Adipose tissue (tissue), 3 donors: ENCODE results near the gene DPP10. TPM values are rescaled to one million over a fixed set of nuclear protein-coding genes. Genes with fewer than 3 reads are reported as not detected.

Experiments
- H3K27ac ChIP-seq: one replicate; pipeline ENCODE4 v1.5.1; 2013; ENCODE audit warnings: low read depth, low read length
- WGBS, 3 donors: extraction: QIAGEN DNeasy Blood & Tissue Kit; methylation state at CpG; one replicate each; pipeline ENCODE4 v1.1.7; 2013; 5-methylcytosine and 5-hydroxymethylcytosine counted together
- polyA plus RNA-seq, 3 donors: library from polyadenylated mRNA; stranded (reverse); fragments of 200-250 nt; gene quantifications; one replicate each; pipeline ENCODE4 v1.2.3, GENCODE V29; 2013
- donor health status: healthy with polysubstance abuse.
- donor health status: Bipolar disorder and iron deficiency.
- donor health status: healthy.

The DPP10 gene
- polyA plus RNA-seq, 3 donors: 0.18 to 2.0 TPM; not detected in 1

DNA sequence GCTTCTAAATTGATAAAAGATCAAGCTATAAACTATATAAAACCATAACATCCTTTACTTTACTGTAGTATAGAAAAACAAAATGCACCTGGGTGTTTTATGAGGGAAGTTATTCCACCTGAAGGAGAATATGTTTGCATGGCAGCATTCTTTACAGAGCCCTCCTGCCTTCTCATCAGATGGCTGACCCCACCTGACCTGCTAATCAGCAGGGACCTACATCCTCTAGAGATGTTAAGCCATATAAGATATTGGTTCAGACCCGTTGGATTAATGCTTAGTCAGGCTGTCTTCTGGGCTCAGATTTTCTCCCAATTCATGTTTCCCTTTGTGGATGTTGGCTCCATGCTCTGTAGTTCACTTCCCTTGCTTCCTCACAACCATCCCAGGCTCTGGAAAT lies 414.8 kb downstream of the DPP10 start:
- WGBS, 3 donors: 29 to 61% (median 54%) methylated on average over 1 of the region's 1 CpG
- H3K27ac ChIP-seq: no peak overlapping the region

DNA sequence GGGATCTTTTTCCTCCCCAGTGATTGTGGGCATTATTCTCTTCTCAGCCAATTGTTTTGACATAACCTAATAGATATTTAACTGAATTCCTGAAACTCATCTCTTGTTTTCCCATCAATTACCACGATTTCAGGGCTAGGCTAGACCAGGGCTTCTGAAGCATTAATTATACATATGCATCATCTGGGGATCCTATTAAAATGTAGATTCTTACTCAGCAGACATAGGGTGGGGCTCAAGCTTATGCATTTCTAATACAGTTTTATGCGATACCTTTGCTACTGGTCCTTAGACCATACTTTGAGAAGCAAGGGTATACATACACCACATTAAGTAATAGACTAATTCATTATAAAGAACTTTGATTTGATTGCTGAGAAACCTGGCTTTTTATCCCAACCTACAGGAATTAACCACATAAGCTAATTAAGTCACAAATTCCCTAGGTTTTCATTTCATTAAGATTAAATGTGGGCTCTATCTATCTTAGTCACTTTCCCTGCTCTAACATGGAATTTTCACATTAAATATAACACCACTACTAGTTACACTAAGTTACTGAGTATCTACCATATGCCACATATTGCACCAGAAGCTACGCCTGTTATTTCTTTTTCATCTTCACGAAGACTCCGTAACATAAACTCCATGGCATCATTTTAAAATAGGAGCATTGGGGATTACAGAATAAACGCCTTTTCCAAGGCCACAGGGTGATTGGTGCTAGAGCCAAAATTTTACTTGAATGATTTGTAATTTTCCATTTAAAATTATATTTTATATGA lies 417.5 kb downstream of the DPP10 start:
- H3K27ac ChIP-seq: no peak overlapping the region
- WGBS, 3 donors: 69 to 87% (median 83%) methylated on average over 6 of the region's 6 CpGs

DNA sequence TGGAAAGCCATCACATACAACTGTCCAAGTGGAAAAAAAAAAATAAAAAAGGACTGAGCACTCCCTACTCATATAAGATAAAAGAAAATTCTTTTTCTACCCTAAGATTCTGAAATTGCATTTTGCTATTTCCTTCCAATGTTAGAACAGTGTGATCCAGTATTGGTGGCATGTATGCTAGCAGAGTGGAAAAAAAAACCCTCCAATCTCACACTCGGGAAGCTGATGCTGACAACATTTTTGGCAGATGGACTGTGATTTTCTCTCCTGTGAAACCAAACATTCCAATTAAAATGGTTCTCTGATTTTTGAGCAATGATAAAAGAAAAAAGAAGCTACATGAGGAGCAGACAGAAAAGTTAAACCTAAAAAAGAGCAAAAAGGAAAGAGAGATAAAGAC lies 419.8 kb downstream of the DPP10 start:
- H3K27ac ChIP-seq: no peak overlapping the region
- 42 to 60% (median 49%) methylated on average over 1 of the region's 1 CpG for WGBS, 3 donors

DNA sequence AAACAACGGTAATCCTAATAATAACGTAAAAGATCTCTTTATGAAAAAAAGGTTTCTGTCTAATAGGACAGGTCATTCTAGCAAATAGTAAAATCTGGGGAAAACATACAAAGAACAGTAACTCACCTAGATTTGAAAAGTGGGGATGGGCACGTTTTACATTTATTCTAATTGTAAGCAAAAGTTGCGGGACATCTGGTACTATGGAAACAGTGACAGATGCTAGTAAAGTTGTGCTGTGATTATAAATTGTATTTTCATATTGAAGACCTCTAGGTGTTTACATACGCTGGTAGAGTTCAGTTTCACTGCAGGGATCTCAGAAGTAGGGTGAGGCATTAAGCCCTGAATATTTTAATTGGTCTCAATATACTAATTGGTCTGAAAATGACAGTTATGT lies 422.5 kb downstream of the DPP10 start:
- H3K27ac ChIP-seq: no peak overlapping the region
- 80 to 88% (median 84%) methylated on average over 5 of the region's 5 CpGs for WGBS, 3 donors

DNA sequence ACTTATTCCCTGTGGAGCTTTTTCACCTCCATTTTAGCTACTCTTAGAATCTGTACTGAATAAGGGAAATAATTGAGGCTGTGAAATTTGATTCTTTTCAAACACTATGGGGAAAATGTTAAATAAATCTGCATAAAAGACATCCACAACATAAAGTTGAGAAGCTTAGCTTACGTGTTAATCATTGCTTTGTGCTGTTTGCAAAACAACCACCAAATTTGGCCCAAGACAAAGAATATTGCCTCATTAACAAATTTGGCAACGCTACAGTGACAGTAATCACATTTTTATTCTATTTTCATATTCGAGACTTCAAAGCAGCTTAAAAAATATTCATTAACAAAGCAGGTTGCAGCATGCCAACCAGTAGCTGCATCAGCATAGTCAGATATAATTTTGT lies 437.6 kb downstream of the DPP10 start:
- 42 to 69% (median 66%) methylated on average over 3 of the region's 3 CpGs for WGBS, 3 donors
- no peak overlapping the region for H3K27ac ChIP-seq

DNA sequence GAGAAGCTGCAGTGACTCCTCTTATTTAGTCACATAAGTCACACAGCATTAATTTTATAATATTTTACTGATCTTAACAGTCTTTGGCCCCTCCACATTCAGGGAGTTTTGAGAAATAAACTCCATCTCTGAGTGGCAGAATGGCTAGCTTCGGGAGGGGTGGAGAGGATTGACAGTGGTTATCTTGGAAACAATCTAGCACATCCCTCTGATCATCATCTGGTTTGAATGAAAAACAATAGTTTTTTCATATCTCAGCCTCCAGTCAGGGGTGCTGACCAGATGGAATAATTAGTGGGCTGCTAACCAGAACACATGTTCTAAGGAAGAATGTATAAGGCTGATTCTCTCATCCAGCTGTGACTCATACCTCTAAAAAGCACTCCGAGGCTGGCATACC lies 477.5 kb downstream of the DPP10 start:
- H3K27ac ChIP-seq: no peak overlapping the region
- 59 to 60% (median 60%) methylated on average over 2 of the region's 2 CpGs for WGBS, 3 donors

DNA sequence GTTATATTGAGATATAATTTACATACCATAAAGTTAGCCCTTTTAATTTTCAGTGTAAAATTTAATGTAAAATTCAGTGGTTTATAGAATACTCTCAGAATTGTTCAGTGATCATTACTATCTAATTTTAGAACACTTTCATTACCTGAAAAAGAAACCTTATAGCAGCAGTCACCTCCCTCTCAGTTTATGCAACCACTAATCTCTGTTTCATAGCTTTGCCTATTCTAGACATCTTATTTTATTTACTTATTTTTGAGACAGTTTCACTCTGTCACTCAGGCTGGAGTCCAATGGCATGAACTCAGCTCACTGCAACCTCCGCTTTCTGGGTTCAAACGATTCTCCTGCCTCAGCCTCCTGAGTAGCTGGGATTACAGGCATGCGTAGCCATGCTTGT lies 479.6 kb downstream of the DPP10 start:
- no peak overlapping the region for H3K27ac ChIP-seq
- WGBS, 3 donors: 94 to 96% (median 95%) methylated on average over 3 of the region's 3 CpGs

DNA sequence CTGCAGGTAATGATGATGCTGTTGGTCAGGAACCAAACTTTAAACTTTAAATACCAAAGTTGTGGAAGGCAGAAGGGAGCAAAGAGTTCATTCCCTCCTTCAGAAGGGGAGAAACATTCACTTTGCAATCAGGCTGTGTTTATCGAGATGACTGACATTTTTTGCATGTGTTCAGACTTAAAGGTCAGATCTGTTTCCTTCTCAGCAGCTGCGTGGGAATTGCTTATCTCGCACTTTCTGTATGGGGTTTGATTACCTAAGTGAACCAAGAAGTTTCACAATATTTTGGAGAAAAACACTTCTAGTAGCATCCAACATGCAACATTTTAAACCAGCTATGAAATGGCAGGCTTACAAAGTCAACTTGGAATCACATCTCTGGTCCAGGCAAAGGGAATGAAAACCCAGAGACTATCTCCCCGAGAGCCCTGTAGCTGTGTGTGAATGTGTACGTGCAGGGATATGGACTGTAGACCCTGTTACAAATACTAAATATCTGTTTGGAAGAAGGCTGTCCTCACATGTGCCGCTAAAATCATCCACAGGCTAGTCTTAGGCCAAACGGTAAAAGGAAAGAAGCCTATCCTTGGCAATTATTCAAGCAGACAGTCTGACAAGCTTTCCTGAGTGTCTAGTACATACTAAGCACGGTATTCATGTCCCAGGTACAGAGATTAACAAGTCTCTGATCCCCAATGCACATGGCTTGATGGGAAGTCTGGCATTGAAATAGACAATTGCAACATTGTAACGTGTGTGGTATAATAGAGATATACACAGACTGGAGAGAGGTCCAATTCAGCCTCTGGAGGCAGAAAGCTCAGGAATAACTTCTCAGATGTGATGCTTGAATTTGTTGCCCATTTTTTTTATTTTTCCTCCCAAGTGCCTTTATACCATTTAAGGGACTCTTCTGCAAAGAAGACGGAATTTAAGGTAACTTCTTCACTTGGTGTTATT lies 483.1 kb downstream of the DPP10 start:
- no peak overlapping the region for H3K27ac ChIP-seq
- 65 to 67% (median 66%) methylated on average over 10 of the region's 10 CpGs for WGBS, 3 donors

DNA sequence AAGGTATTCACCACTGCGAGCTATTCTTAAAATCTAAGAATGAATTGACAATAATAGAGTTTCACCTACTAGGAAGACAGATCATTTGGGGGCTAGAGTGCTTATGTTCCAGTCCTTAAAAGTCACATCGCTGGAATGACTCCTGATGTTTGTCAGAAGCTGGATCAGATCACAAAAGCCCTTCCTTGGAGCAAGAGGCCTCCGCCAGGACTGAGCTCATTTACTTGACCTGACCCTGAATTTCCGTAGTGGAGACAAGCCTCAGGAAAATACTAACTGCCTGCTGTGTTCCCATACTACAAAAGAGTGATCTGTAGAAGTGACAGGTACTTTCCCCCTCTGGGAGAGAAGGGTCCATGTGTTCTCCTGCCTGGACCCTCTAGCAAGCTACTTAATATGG lies 483.9 kb downstream of the DPP10 start:
- 77 to 83% (median 80%) methylated on average over 4 of the region's 4 CpGs for WGBS, 3 donors
- no peak overlapping the region for H3K27ac ChIP-seq

DNA sequence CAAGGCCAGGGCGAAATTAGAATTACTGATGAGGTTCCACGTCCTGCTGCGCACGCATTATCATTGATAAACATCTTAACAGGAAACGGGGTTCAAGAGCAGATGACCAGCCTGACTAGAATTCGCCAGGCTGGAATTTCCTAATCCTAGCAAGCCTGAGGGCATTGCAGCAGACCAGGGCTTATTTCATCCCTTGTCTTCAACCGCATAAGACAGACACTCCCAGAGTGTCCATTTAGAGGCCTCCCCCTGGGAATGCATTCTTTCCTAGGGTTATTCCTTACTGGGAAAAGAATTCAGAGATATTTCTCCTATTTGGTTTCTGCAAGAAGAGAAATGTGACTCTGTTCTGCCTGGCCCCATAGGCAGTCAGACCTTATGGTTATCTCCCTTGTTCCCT lies 486.8 kb downstream of the DPP10 start:
- 85 to 91% (median 86%) methylated on average over 7 of the region's 7 CpGs for WGBS, 3 donors

DNA sequence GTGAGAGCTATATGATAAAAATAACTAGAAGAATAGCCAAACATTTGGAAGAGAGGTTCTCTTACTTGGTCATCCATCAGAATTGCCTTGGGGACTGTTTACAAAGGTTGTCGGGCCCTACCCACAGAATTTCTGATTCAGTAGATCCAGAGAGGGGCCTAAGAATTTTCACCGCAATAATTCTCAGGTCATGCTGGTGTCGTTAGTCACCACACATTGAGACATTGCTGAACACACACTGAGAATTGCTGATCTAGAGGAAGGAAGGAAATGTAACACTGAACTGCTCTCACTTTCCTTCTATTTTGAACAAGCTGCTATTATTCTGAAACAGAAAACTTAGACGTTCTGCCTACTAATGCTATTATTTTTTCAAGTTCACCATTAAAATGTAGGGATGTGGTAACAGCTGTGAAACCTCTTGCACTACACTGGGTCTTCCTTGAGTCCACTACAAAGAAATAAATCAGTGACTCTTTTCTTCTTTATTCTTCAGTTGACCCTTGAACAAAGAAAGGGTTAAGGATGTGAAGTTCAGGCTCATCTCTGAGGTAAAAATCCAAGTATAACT lies 491.3 kb downstream of the DPP10 start:
- 68 to 74% (median 71%) methylated on average over 4 of the region's 4 CpGs for WGBS, 3 donors
- H3K27ac ChIP-seq: no peak overlapping the region

More for the DNA sequence above, 486.8 kb downstream of the DPP10 start:
- H3K27ac ChIP-seq: no peak overlapping the region

DNA sequence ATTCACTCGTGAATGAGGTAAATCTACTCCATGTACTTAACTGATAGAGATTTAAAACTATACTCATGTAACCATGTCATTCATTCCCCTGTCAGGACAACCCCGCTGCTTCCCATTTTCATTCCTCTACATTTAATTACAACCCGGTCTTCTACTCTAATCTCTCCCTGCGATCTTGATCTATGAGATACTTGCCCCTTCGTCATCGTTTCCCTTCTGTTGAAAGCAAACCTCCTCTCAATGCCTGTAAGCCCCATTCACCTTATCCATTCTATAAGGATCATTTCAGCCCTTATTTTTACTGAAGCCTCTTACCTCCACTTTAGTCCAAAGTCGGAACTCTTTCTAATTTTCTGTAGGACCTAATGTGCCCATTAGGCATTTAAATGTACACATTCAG lies 492.6 kb downstream of the DPP10 start:
- WGBS, 3 donors: 82 to 88% (median 83%) methylated on average over 7 of the region's 7 CpGs

DNA sequence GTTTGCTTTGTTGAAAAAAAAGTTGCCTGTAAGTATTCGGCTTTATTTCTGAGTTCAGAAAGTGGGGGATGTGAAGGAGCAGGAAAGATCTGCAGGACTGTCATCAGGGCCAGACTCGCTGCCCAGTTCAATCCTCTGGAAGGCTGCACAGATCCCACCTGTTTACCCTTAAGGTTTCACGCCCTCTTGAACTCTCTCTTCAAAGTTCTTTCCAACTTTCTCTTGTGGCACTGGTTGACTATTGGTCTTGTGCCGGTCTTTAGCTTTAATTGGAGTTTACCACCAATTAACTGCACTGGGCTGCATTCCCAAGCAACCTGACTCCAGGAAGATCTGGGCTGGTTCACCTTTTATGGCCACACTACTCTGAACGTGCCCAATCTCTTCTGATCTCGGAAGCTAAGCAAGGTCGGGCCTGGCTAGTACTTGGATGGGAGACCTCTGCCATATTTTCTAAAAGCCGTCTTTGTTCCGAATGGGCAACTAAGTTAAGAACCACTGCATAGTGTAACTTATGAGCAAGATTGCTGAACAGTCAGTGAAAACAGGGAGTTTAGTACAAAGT lies 495.0 kb downstream of the DPP10 start:
- 66 to 82% (median 78%) methylated on average over 9 of the region's 9 CpGs for WGBS, 3 donors
- H3K27ac ChIP-seq: no peak overlapping the region

More for the DNA sequence above, 492.6 kb downstream of the DPP10 start:
- no peak overlapping the region for H3K27ac ChIP-seq

DNA sequence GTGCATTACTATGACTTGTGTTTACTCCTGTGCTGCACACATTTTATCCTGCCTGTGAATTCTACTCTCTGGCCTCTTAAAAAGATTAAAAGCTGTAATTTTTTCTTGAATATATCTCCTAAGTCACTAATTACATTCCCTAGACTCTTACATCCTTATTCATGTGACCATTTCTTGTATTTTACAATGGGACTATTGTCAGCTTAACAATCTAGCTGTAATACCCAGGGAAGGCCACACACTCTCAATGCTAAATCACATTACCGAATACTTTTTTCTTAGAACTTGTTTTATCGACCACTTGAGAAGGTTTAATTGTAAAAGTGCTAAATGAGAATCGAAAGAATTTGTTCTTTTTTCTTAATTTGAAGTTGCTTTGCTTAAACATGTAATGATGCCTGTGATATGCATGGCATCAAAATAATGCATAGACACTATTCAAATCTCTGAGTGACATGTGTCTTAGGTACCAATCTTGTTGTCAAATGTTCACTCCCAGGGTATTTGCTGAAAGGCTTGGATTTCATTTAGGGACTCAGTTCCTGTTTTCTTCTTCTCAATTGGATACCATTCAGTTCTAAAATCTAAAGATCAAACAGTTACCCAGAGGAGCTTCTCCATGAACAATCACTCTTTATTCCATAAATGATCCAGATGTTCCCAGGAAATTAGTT lies 498.5 kb downstream of the DPP10 start:
- WGBS, 3 donors: 55 to 85% (median 79%) methylated on average over 3 of the region's 3 CpGs
- H3K27ac ChIP-seq: no peak overlapping the region

DNA sequence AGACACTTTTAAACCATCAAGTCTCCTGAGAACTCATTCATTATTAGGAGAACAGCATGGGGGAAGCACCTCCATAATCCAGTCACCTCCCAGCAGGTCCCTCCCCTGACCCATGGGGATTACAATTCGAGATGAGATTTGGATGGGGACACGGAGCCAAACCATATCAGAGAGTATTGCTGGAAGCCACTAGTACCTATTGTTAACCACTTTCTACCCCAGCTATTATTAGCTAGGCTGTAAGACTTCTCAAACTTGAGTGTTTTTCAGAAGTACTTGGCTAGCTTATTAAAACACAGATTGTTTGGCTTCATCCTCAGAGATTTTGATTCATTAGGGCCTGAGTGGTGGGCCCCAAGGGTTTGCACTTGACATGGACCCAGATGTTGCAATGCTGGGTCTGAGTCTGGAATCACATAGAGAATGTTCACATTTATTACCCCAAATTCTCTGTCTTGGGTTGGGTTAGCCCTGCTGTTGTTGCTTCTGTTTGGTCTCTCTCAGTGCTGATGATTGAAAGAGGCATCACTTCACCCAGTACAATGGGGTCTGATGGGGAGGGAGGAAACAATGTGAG lies 506.9 kb downstream of the DPP10 start:
- 69 to 84% (median 78%) methylated on average over 2 of the region's 2 CpGs for WGBS, 3 donors
- H3K27ac ChIP-seq: no peak overlapping the region

DNA sequence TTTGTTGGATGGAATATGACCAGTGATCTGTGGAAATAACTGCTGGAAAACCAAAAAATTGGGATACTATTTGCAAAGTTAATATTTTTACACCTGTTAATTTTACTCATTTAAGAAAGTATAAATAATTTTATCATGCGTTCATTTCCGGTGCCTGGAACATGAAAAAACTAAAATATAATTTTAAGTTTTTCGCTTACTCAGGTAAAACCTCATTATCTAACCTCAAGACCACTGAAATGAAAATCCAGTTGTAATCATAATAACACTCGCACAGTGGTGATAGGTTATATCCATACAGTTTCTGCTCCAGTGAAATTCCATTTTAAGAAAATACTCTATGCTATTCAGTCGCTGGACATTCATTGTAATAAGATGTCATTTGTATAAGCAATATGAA lies 517.9 kb downstream of the DPP10 start:
- H3K27ac ChIP-seq: no peak overlapping the region
- 82 to 91% (median 85%) methylated on average over 5 of the region's 5 CpGs for WGBS, 3 donors

DNA sequence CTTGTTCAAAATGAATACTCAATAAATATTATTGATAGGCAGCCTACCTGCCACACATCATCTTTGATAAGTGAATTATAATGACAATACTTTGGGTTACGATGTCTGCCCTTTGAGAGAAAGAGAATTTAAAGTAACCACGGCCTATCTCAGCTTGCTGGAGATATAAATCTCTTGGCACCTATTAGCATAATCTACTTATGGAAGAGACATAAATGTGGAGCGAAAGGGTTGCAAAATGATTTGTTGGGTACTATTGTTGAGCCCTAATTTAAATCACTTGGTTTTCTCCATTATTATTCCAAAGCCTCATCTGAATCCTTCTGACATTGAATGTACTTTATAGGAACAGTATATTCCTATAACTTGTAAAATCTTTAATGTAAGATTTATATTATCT lies 520.1 kb downstream of the DPP10 start:
- H3K27ac ChIP-seq: no peak overlapping the region
- 74 to 85% (median 79%) methylated on average over 3 of the region's 3 CpGs for WGBS, 3 donors
